SU-DHL-6 (cell line): ENCODE results near the gene ODF2L.
A peak's percentile ranks its signal among the peaks of the same experiment; 100 is the strongest.

Experiments used
- H2AFZ ChIP-seq: fragments of 200-600 bp; sonication (generic); 2 replicates; pipeline ENCODE4 v1.6.1; 2014; ENCODE audit warnings: low read depth, mild to moderate bottlenecking, moderate library complexity, mixed read lengths, antibody characterized with exemption, low read length; ENCODE audit not compliant: severe bottlenecking
- H3F3A ChIP-seq: fragments of 200-600 bp; shearing (Covaris generic); 2 replicates; pipeline ENCODE4 v1.6.0; 2016; ENCODE audit warnings: antibody characterized with exemption, mild to moderate bottlenecking; ENCODE audit not compliant: insufficient read depth
- H3K27ac ChIP-seq: fragments of 200-600 bp; sonication (generic); 2 replicates; pipeline ENCODE4 v1.5.1; 2016; ENCODE audit warnings: low read depth, mild to moderate bottlenecking, low read length, moderate library complexity, mixed read lengths
- H3K27me3 ChIP-seq: fragments of 200-600 bp; sonication (generic), shearing (Covaris generic); 2 replicates; pipeline ENCODE4 v1.6.0; 2014; ENCODE audit warnings: mild to moderate bottlenecking, low read length
- H3K36me3 ChIP-seq: fragments of 200-600 bp; sonication (generic); 2 replicates; pipeline ENCODE4 v1.6.1; 2014; ENCODE audit warnings: mild to moderate bottlenecking, low read length, mixed read lengths
- H3K4me2 ChIP-seq: fragments of 300-600, 200-600 bp; shearing (Covaris generic), sonication (generic); 2 replicates; pipeline ENCODE4 v1.6.0; 2014; ENCODE audit warnings: low read length, low read depth, mild to moderate bottlenecking; ENCODE audit not compliant: poor library complexity, severe bottlenecking
- H3K4me3 ChIP-seq: fragments of 200-600 bp; sonication (generic); 2 replicates; pipeline ENCODE4 v1.5.1; 2014; ENCODE audit warnings: antibody characterized with exemption, low read length, mild to moderate bottlenecking, mixed read lengths; ENCODE audit not compliant: insufficient read depth, poor library complexity, severe bottlenecking
- H3K79me2 ChIP-seq: fragments of 200-600 bp; sonication (generic); 2 replicates; pipeline ENCODE4 v1.6.1; 2014; ENCODE audit warnings: mild to moderate bottlenecking, low read length, moderate library complexity; ENCODE audit not compliant: insufficient read depth
- H3K9ac ChIP-seq: fragments of 200-600 bp; sonication (generic); 2 replicates; pipeline ENCODE4 v1.7.0; 2014; ENCODE audit warnings: mild to moderate bottlenecking, low read length
- H3K9me2 ChIP-seq: fragments of 200-600 bp; sonication (generic); replicated peaks from 2 replicates; pipeline ENCODE4 v1.6.1; 2014; ENCODE audit warnings: low read length; ENCODE audit not compliant: insufficient read depth
- H3K9me3 ChIP-seq: fragments of 200-600 bp; sonication (generic); 2 replicates; pipeline ENCODE4 v1.6.1; 2014; ENCODE audit warnings: low read length, mixed read lengths; ENCODE audit not compliant: insufficient read depth
- H4K20me1 ChIP-seq: fragments of 200-600 bp; sonication (generic); 2 replicates; pipeline ENCODE4 v1.6.1; 2014; ENCODE audit warnings: low read depth, mild to moderate bottlenecking, antibody characterized with exemption, low read length, moderate library complexity, mixed read lengths
- EZH2phosphoT487 ChIP-seq: fragments of 200-600 bp; sonication (generic), shearing (Covaris generic); conservative IDR thresholded peaks from 2 replicates; pipeline ENCODE4 v1.6.1; 2018; ENCODE audit warnings: mild to moderate bottlenecking, antibody characterized with exemption, low read length, moderate library complexity, mixed read lengths
- TF ChIP-seq, protein P1 (sequence below): fragments of 200-600 bp; sonication (generic); IDR thresholded peaks from one replicate; pipeline ENCODE4 v1.5.1; 2017; ENCODE audit warnings: antibody characterized with exemption, mild to moderate bottlenecking, low read length, moderate library complexity; ENCODE audit not compliant: insufficient read depth, poor library complexity, severe bottlenecking

ODF2L gene

DNA sequence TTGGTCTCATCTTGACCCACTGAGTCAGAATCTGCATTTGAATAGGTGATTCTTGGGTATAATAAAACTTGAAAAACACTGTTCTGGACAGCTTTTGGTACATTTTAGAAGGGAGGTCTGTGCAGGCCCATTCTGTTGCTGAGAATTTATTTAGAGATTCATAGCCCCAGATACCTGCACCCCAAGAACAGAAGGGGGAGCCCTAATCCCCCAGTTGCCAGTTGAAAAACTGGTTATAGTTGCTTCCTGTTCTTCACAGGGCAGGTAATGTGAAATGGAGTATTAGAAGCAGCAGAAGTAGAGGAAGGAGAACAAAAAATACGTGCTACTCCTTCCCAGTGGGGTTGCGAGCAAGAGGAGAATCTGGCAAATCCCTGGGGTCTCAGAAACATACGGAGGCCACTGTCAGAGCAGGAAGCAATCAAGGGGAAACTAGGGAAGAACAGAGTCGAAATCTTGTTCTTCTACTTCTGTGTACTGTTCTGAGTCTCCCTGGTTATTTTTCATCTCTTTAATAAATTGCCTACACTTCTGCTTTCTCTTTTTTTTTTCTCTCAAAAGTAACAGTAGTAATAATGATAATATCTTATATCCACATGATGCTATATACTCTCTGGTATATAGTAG is 23.3 kb upstream of the ODF2L start:
- Histone ChIP-seq H3K9me2 (no peaks in the 10 kb centered on the region), H3K9ac (no peak overlapping the region), H3K4me2 (peak overlapping the region; percentile 39), H3K79me2 (no peaks in the 10 kb centered on the region), H3K36me3 (no peaks in the 10 kb centered on the region), H2AFZ (peak overlapping the region; percentile 83), H4K20me1 (no peaks in the 10 kb centered on the region), H3K27me3 (no peaks in the 10 kb centered on the region), H3K27ac (no peak overlapping the region), H3K9me3 (no peaks in the 10 kb centered on the region), H3F3A (no peaks in the 10 kb centered on the region), H3K4me3 (no peak overlapping the region)
- no peak for TF ChIP-seq EZH2phosphoT487
- TF ChIP-seq, protein P1, sequence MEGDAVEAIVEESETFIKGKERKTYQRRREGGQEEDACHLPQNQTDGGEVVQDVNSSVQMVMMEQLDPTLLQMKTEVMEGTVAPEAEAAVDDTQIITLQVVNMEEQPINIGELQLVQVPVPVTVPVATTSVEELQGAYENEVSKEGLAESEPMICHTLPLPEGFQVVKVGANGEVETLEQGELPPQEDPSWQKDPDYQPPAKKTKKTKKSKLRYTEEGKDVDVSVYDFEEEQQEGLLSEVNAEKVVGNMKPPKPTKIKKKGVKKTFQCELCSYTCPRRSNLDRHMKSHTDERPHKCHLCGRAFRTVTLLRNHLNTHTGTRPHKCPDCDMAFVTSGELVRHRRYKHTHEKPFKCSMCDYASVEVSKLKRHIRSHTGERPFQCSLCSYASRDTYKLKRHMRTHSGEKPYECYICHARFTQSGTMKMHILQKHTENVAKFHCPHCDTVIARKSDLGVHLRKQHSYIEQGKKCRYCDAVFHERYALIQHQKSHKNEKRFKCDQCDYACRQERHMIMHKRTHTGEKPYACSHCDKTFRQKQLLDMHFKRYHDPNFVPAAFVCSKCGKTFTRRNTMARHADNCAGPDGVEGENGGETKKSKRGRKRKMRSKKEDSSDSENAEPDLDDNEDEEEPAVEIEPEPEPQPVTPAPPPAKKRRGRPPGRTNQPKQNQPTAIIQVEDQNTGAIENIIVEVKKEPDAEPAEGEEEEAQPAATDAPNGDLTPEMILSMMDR, result peak; percentile 85

DNA sequence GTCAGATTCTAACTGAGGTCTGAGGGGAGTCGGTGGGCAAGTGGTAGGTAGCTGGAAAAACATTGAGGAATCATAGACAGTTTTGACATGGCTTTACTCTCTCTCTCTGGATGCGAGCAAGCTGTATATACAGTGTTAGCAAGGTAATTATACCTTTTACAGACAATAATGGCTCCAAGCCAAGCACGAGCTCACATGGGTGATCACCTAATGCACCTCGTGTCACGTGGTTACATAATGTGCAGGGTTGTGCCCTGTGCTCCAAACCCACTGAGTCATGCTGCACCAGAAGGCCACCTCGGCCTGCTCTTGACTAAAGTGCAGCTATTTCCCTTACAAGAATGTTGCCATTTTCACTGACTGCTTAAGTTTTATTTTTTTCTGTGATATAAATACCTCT is 20.2 kb upstream of the ODF2L start:
- Histone ChIP-seq H3K79me2 (no peaks in the 10 kb centered on the region), H3K9me3 (no peaks in the 10 kb centered on the region), H3K36me3 (no peaks in the 10 kb centered on the region), H3K9ac (no peak overlapping the region), H2AFZ (no peak overlapping the region), H3F3A (no peaks in the 10 kb centered on the region), H3K9me2 (no peaks in the 10 kb centered on the region), H3K27ac (no peak overlapping the region), H4K20me1 (no peaks in the 10 kb centered on the region), H3K27me3 (no peaks in the 10 kb centered on the region), H3K4me2 (no peak overlapping the region), H3K4me3 (no peak overlapping the region)
- TF ChIP-seq, protein P1, result no peak
- no peak for TF ChIP-seq EZH2phosphoT487

DNA sequence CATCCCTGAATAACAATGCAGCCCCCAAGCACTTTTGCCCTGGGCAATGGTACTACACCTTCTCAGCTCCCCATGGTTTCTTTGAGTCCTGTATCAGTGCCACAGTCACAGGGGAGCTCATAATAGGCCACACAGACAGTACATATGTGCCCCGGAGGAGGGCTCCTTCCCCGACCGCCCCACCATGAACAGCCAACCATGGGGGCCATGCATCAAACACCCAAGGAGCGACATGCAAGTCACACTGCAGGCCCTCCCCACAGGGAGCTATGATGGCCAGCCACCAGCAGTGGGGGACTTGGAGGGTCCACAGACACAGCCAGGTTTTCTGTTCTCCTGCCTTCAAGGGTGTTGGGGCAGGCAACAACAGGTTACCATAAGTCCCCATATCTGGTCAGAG is 14.8 kb upstream of the ODF2L start:
- no peak for TF ChIP-seq EZH2phosphoT487
- TF ChIP-seq, protein P1, result no peak
- H4K20me1 ChIP-seq, result no peaks in the 10 kb centered on the region
- H3K79me2 ChIP-seq, result no peaks in the 10 kb centered on the region
- H3K4me2 ChIP-seq, result no peak overlapping the region
- H3K27ac ChIP-seq, result no peak overlapping the region
- H3F3A ChIP-seq, result no peaks in the 10 kb centered on the region
- no peak overlapping the region for H3K4me3 ChIP-seq
- no peaks in the 10 kb centered on the region for H3K36me3 ChIP-seq
- no peaks in the 10 kb centered on the region for H3K9me3 ChIP-seq
- H3K9me2 ChIP-seq, result no peaks in the 10 kb centered on the region
- no peaks in the 10 kb centered on the region for H3K27me3 ChIP-seq
- H3K9ac ChIP-seq, result no peak overlapping the region
- H2AFZ ChIP-seq, result no peak overlapping the region
